Measurements from ENCODE around the gene ENOX1. TPM values are rescaled to one million over a fixed set of nuclear protein-coding genes. Genes with fewer than 3 reads are reported as not detected.
A peak's percentile ranks its signal among the peaks of the same experiment; 100 is the strongest.

ENOX1 gene
- total and polyA plus RNA-seq, 7 donors, result 0.23 to 20.2 (median 11.1) TPM

GRCh38 chr13:43767341-43767931 lies 19.3 kb downstream of the ENOX1 start:
- intact Hi-C loops (cut with DNase I), result loop anchor here (5.0 kb wide), 1 partner anchor 80 kb away; no protein-coding TSS in a partner anchor
- WGBS, 2 donors, result 38 to 61% methylated on average over 2 of the region's 2 CpGs
- no peaks in the 10 kb centered on the region for H3K36me3 ChIP-seq
- peaks cover 0 to 77% (median 59%) of the 10 kb centered on the region in 4 donors for H3K4me1 ChIP-seq
- no peaks in the 10 kb centered on the region for H3K9me3 ChIP-seq
- H3K27me3 ChIP-seq, result no peaks in the 10 kb centered on the region
- peak overlapping the region; percentile 68 to 82 (median 72) for H3K27ac ChIP-seq
- peak; percentile 78 for DNase-seq
- peak overlapping the region in 1 of 4 donors; percentile 3 for H3K4me3 ChIP-seq
- peak in 2 of 4 donors; percentile 19 to 29 for TF ChIP-seq POLR2AphosphoS5 (IDR thresholded peaks at IDR 0.05)
- TF ChIP-seq EP300 (IDR thresholded peaks at IDR 0.05), result no peak
- no peak for TF ChIP-seq CTCF (IDR thresholded peaks at IDR 0.05)
- TF ChIP-seq POLR2A (IDR thresholded peaks at IDR 0.05), result no peak

- Histone ChIP-seq H3K27me3 (no peaks in the 10 kb centered on the region), H3K36me3 (no peaks in the 10 kb centered on the region), H3K27ac (peak overlapping the region; percentile 68 to 82 (median 72)), H3K4me3 (peak overlapping the region in 1 of 4 donors; percentile 3), H3K9me3 (no peaks in the 10 kb centered on the region), H3K4me1 (peaks cover 0 to 85% (median 64%) of the 10 kb centered on the region in 4 donors)
- DNase-seq, result no peak
- WGBS, 2 donors, result 64 to 75% methylated on average over 5 of the region's 5 CpGs
- intact Hi-C loops (cut with DNase I), result loop anchor here (5.0 kb wide), 1 partner anchor 79 kb away; no protein-coding TSS in a partner anchor
- TF ChIP-seq POLR2A (IDR thresholded peaks at IDR 0.05) (no peak), POLR2AphosphoS5 (IDR thresholded peaks at IDR 0.05) (peak in 1 of 4 donors; percentile 41)
Observed at GRCh38 chr13:43766725-43767124, 20.0 kb downstream of the ENOX1 start.

- DNase-seq, result no peak
- no peak overlapping the region for H3K4me3 ChIP-seq
- no peaks in the 10 kb centered on the region for H3K36me3 ChIP-seq
- intact Hi-C loops (cut with DNase I), result no loop called here
- no peaks in the 10 kb centered on the region for H3K27me3 ChIP-seq
- H3K9me3 ChIP-seq, result no peaks in the 10 kb centered on the region
- H3K4me1 ChIP-seq, result peaks cover 0 to 82% (median 72%) of the 10 kb centered on the region in 4 donors
- no peak for TF ChIP-seq POLR2A (IDR thresholded peaks at IDR 0.05)
- no peak for TF ChIP-seq EP300 (IDR thresholded peaks at IDR 0.05)
- no peak for TF ChIP-seq POLR2AphosphoS5 (IDR thresholded peaks at IDR 0.05)
- no peak for TF ChIP-seq CTCF (IDR thresholded peaks at IDR 0.05)
- H3K27ac ChIP-seq, result peak overlapping the region; percentile 15 to 82 (median 72)
- WGBS, 2 donors, result 53 to 60% methylated on average over 2 of the region's 2 CpGs
Observed at GRCh38 chr13:43764349-43764748, 22.4 kb downstream of the ENOX1 start.

GRCh38 chr13:43763143-43763759 lies 23.5 kb downstream of the ENOX1 start:
- 90 to 91% methylated on average over 6 of the region's 6 CpGs for WGBS, 2 donors
- Histone ChIP-seq H3K4me3 (no peak overlapping the region), H3K4me1 (peaks cover 0 to 85% (median 66%) of the 10 kb centered on the region in 4 donors), H3K27me3 (no peaks in the 10 kb centered on the region), H3K9me3 (no peaks in the 10 kb centered on the region), H3K27ac (peak overlapping the region in 2 of 4 donors; percentile 75 to 82), H3K36me3 (no peaks in the 10 kb centered on the region)
- DNase-seq, result no peak
- intact Hi-C loops (cut with DNase I), result no loop called here
- TF ChIP-seq CTCF (IDR thresholded peaks at IDR 0.05) (no peak), EP300 (IDR thresholded peaks at IDR 0.05) (no peak), POLR2A (IDR thresholded peaks at IDR 0.05) (no peak)

GRCh38 chr13:43761616-43762315 lies 25.0 kb downstream of the ENOX1 start:
- intact Hi-C loops (cut with DNase I), result no loop called here
- H3K4me1 ChIP-seq, result peaks cover 0 to 74% (median 53%) of the 10 kb centered on the region in 4 donors
- WGBS, 2 donors, result 55 to 72% methylated on average over 4 of the region's 4 CpGs

More at GRCh38 chr13:43761616-43762315, 25.0 kb downstream of the ENOX1 start:
- peak overlapping the region in 2 of 4 donors; percentile 41 to 60 for H3K27ac ChIP-seq
- H3K36me3 ChIP-seq, result no peaks in the 10 kb centered on the region
- H3K4me3 ChIP-seq, result no peak overlapping the region
- DNase-seq, result no peak
- H3K27me3 ChIP-seq, result no peaks in the 10 kb centered on the region
- no peaks in the 10 kb centered on the region for H3K9me3 ChIP-seq
- TF ChIP-seq POLR2AphosphoS5 (IDR thresholded peaks at IDR 0.05) (no peak), CTCF (IDR thresholded peaks at IDR 0.05) (no peak), POLR2A (IDR thresholded peaks at IDR 0.05) (no peak), EP300 (IDR thresholded peaks at IDR 0.05) (no peak)
